Stimulated activated CD8-positive, alpha-beta memory T cell treated with anti-CD3 and anti-CD28 coated beads, Interleukin-15, amount 100 ng/mL, for 4 hours (primary cell): ENCODE data around the gene FBXL5.

ENCODE experiments used
- DNase-seq, 2 donors: peaks; one replicate each; pipeline ENCODE4 v3.0.0-alpha.2; 2020; ENCODE audit warnings: low read depth in 2 of 2

The FBXL5 gene, protein sequence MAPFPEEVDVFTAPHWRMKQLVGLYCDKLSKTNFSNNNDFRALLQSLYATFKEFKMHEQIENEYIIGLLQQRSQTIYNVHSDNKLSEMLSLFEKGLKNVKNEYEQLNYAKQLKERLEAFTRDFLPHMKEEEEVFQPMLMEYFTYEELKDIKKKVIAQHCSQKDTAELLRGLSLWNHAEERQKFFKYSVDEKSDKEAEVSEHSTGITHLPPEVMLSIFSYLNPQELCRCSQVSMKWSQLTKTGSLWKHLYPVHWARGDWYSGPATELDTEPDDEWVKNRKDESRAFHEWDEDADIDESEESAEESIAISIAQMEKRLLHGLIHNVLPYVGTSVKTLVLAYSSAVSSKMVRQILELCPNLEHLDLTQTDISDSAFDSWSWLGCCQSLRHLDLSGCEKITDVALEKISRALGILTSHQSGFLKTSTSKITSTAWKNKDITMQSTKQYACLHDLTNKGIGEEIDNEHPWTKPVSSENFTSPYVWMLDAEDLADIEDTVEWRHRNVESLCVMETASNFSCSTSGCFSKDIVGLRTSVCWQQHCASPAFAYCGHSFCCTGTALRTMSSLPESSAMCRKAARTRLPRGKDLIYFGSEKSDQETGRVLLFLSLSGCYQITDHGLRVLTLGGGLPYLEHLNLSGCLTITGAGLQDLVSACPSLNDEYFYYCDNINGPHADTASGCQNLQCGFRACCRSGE

GRCh38 chr4:15655223-15656037 is at the start of gene FBXL5:
Gene FBXL5 (minus strand): TSS chr4:15655357. CDS start chr4:15655287, 70 bp downstream.
- peak; percentile 52 to 74 for DNase-seq

GRCh38 chr4:15704129-15704528 is 49.0 kb upstream of the FBXL5 start:
- no peak for DNase-seq

- DNase-seq = no peak
Measured at GRCh38 chr4:15703439-15703838, 48.3 kb upstream of the FBXL5 start.

DNA sequence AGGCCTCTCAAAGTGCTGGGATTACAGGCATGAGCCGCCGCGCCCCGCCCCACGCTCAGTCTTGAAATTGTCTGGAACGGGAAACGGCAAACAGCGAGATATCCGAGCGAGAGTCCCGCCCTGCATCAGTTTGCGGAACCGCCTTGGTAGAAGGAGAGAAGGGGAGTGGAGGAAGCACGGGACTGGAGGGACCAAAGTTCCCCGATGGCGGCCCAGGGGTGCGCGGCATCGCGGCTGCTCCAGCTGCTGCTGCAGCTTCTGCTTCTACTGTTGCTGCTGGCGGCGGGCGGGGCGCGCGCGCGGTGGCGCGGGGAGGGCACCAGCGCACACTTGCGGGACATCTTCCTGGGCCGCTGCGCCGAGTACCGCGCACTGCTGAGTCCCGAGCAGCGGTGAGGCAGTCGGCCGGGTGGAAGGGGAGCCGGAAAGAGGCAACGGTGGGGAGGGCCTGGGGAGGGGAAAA is 47.8 kb upstream of the FBXL5 start, which contains the start of gene BST1:
TSS of gene BST1 (plus strand) at position 125 of the 463 bp plus-strand sequence. CDS start at position 205, 80 bp downstream.
- peak; percentile 4 to 10 for DNase-seq

GRCh38 chr4:15696866-15697265 is 41.7 kb upstream of the FBXL5 start:
- no peak for DNase-seq

DNA sequence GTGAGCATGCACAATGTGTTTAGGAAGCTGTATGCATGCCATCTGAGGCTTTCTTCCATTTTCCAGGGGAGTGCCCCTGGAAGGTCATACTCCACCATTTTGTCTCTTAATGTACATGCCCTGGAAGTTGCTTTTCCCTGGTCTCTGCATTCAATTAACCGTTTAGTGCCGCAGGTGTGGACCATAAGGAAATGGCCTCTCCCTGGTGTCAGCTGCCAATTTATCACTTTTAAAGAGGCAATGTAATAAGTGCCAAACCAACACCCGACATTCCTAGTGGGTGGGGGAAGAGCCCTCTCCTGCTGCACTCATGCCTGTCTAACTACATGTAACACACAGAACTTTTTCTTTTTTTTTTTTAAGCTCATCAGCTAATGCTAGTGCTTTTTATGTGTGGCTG is 40.6 kb upstream of the FBXL5 start:
- no peak for DNase-seq

GRCh38 chr4:15695240-15695699 is 40.1 kb upstream of the FBXL5 start:
- DNase-seq = no peak

DNA sequence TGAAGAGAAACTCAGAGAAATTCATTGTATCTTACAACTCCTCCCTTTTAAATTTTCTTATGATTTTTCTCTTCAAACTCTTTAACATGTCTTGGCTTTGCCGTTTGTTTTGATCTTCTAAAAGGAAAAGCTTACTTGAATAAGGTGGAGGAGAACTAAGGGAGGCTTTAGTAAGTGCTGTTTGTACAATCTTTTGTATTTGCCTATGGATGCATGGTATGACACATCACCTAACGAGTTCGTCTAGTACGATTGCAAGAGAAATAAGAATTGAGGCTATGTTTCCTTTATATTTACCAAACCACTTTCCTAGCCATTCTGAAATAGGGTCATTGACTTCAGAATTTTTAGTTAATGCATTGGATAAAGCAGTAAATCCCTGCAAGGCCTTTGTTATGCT is 39.3 kb upstream of the FBXL5 start:
- DNase-seq = no peak

- no peak for DNase-seq
Measured at GRCh38 chr4:15692602-15693001, 37.4 kb upstream of the FBXL5 start.

DNA sequence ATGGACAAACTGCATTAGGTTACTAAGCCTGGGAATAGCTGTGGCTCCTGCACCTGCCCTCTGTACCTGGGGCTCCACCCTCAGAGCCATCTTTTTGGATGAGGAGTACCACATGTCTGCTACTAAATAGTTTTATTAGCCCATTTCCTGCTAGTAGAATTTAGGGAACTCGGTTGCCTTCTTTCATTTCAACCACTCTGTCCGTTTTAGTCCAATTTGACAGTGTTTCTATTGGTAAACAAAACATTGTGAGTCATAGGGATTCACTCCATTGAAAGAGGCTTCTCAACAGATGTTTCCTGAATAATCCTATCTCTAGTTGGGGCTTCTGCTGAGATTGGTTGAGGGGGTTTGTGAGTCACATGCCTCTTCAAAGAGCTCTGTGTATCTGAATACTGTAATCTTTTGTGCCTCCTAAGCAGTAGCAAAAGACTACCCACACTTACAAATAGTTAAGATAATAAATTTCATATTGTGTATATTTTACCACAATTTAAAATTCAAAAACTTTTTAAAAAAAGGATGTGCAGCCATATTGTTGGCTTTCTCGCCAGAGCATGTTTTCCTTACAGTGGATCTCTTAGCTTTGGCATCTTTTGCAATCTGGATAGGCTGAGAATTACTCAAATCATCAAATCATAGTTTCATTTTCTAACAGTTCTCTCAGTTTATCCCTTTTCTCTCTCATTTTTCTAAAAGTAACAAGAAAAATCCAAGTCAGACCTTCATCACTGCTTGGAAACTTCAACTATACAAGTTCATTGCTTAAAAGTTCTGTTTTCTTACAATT is 36.4 kb upstream of the FBXL5 start:
- DNase-seq = no peak

GRCh38 chr4:15690020-15690809 is 35.1 kb upstream of the FBXL5 start:
- DNase-seq = no peak

- no peak for DNase-seq
Measured at GRCh38 chr4:15689540-15689939, 34.4 kb upstream of the FBXL5 start.

GRCh38 chr4:15688051-15688450 is 32.9 kb upstream of the FBXL5 start:
- no peak for DNase-seq

DNA sequence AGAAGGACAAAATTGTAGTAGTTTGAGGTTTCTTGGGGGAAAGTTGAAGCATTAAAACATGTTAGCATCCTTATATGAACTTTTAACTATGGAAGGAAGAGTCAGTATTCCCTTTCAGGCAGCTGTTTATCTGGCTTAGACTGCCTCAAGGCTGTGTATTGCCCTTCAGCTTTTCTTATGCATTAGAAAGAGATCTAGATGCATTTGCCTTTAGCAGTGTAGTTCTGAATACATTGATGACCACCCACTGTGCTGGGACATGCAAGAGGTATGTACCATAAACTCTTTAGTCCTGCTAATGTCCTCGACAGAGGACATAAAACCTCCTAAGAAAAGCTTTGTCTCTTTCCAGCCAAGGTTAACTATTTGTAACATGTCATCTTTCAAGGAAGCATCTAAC is 29.3 kb upstream of the FBXL5 start:
- no peak for DNase-seq

DNA sequence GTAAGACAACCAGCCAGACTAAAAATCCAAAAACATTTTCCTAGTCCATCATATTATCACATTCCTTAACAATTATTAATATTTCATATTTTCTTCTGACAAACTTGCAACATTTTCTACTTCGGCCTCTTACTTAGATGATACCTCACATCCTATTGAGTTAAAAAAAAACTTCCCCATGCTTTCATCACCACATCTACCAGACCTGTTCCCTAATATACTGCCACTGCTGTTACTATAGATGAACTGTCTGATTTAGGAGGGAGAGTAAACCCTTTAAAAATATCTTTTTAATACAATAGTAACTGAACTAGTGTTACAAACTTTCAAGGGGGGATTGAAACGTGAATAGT is 28.0 kb upstream of the FBXL5 start:
- DNase-seq = no peak

GRCh38 chr4:15682242-15683142 is 27.3 kb upstream of the FBXL5 start:
- no peak for DNase-seq

- peak; percentile 88 to 95 for DNase-seq
Measured at GRCh38 chr4:15681372-15682241, 26.4 kb upstream of the FBXL5 start, which contains the start of gene FAM200B. Gene FAM200B (plus strand): TSS chr4:15681827. CDS start chr4:15686978, 5,151 bp downstream.

DNA sequence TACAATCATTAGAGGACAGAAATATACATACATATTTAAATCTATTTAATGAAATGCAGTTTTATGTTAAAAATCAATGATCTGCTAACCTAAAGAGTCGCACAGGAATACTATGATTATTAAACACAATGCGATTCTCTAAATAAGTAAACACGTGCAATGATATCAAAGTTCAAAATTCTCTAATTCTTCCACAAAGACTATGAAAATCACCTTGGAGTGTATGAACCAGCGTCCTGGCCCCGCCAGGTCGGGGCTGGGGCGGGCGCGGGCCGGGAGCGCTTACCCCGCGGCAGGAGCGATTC is 25.9 kb upstream of the FBXL5 start:
- no peak for DNase-seq
